ENCODE results near the gene ADAMTS6. TPM values are rescaled to one million over a fixed set of nuclear protein-coding genes. Genes with fewer than 3 reads are reported as not detected.
A peak's percentile ranks its signal among the peaks of the same experiment; 100 is the strongest.

ADAMTS6 gene
- total RNA-seq, 1 donor from 2014 or later = 16.7 TPM

DNA sequence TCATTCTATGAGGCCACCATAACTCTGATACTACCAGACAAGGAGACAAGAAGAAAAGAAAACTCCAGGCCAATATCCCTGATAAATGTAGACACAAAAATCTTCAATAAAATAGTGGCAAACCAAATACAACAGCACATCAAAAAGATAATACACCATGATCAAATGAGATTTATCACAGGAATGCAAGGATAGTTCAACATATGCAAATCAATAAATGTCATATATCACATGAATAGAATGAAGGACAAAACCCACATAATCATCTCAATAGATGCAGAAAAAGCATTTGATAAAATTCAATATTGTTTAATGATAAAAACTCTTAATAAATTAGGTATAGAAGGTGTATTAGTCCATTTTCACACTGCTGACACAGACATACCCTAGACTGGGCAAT lies 139.9 kb downstream of the ADAMTS6 start:
- Mint-ChIP-seq H3K4me3 (ENCODE audit: unreplicated experiment) (peak overlapping the region; percentile 19), H3K27me3 (ENCODE audit: unreplicated experiment) (peaks cover 4% of the 10 kb centered on the region), H3K9me3 (ENCODE audit: unreplicated experiment) (no peaks in the 10 kb centered on the region), H3K36me3 (ENCODE audit: low read depth, unreplicated experiment) (peaks cover 12% of the 10 kb centered on the region), H3K27ac (ENCODE audit: unreplicated experiment) (no peak overlapping the region), H3K4me1 (ENCODE audit: unreplicated experiment) (no peaks in the 10 kb centered on the region)
- DNase-seq (ENCODE audit: low spot score) = no peak
- no peak for TF ChIP-seq CTCF (IDR thresholded peaks at IDR 0.05; ENCODE audit: unreplicated experiment)

GRCh38 chr5:65338606-65339151 lies 143.0 kb downstream of the ADAMTS6 start:
- Mint-ChIP-seq H3K27ac (ENCODE audit: unreplicated experiment) (no peak overlapping the region), H3K4me3 (ENCODE audit: unreplicated experiment) (no peak overlapping the region), H3K36me3 (ENCODE audit: low read depth, unreplicated experiment) (peaks cover 12% of the 10 kb centered on the region), H3K9me3 (ENCODE audit: unreplicated experiment) (no peaks in the 10 kb centered on the region), H3K27me3 (ENCODE audit: unreplicated experiment) (peaks cover 4% of the 10 kb centered on the region), H3K4me1 (ENCODE audit: unreplicated experiment) (no peaks in the 10 kb centered on the region)
- TF ChIP-seq CTCF (IDR thresholded peaks at IDR 0.05; ENCODE audit: unreplicated experiment) = no peak
- no peak for DNase-seq (ENCODE audit: low spot score)

DNA sequence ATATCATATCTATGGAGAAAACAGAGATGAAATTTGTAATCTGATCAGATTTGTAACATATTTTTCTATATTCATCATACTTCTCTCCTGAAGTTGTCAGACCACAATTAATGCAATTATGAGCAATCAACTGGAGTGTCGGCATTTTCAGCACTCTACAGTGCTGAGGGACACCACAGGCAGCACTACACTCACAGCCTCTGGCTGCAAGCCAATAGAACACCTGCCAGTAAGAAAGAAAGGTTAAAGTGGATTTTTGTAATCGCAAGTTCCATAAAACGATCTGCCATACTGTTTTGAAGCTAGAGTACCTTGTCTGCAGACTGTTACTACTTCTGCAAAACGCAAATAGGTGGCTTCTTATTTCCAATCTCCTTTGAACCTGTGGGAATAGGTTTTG lies 147.6 kb downstream of the ADAMTS6 start:
- Mint-ChIP-seq H3K36me3 (ENCODE audit: low read depth, unreplicated experiment) (no peaks in the 10 kb centered on the region), H3K4me3 (ENCODE audit: unreplicated experiment) (no peak overlapping the region), H3K4me1 (ENCODE audit: unreplicated experiment) (no peaks in the 10 kb centered on the region), H3K9me3 (ENCODE audit: unreplicated experiment) (no peaks in the 10 kb centered on the region), H3K27me3 (ENCODE audit: unreplicated experiment) (no peaks in the 10 kb centered on the region), H3K27ac (ENCODE audit: unreplicated experiment) (no peak overlapping the region)
- TF ChIP-seq CTCF (IDR thresholded peaks at IDR 0.05; ENCODE audit: unreplicated experiment) = no peak
- DNase-seq (ENCODE audit: low spot score) = no peak

- Mint-ChIP-seq H3K9me3 (ENCODE audit: unreplicated experiment) (no peaks in the 10 kb centered on the region), H3K4me3 (ENCODE audit: unreplicated experiment) (no peak overlapping the region), H3K4me1 (ENCODE audit: unreplicated experiment) (no peaks in the 10 kb centered on the region), H3K27me3 (ENCODE audit: unreplicated experiment) (no peaks in the 10 kb centered on the region), H3K27ac (ENCODE audit: unreplicated experiment) (no peak overlapping the region), H3K36me3 (ENCODE audit: low read depth, unreplicated experiment) (no peaks in the 10 kb centered on the region)
- no peak for TF ChIP-seq CTCF (IDR thresholded peaks at IDR 0.05; ENCODE audit: unreplicated experiment)
- no peak for DNase-seq (ENCODE audit: low spot score)
Observed at GRCh38 chr5:65332591-65332990, 149.1 kb downstream of the ADAMTS6 start.

DNA sequence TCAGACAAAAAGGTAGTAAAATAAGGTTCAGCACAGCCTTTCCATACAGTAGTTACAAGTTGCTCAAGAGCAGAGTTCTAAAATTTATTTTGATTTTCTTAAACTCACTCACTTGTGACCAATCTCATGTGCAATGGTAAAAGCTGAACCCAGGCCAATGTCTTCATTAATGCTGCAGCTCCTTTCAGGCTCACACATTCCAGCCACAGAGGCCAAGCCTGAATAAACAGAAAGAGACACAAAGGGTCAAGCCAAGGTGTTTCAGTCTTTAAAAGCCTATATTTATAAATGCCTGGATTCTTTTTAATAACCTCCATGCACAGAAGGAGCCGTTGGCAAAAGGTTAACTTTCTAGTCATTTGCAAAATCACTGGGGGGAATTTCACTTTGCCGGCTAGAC lies 152.5 kb downstream of the ADAMTS6 start:
- no peaks in the 10 kb centered on the region for H3K9me3 Mint-ChIP-seq (ENCODE audit: unreplicated experiment)
- no peaks in the 10 kb centered on the region for H3K36me3 Mint-ChIP-seq (ENCODE audit: low read depth, unreplicated experiment)
- H3K27me3 Mint-ChIP-seq (ENCODE audit: unreplicated experiment) = no peaks in the 10 kb centered on the region
- H3K4me1 Mint-ChIP-seq (ENCODE audit: unreplicated experiment) = no peaks in the 10 kb centered on the region
- H3K4me3 Mint-ChIP-seq (ENCODE audit: unreplicated experiment) = no peak overlapping the region
- TF ChIP-seq CTCF (IDR thresholded peaks at IDR 0.05; ENCODE audit: unreplicated experiment) = no peak
- H3K27ac Mint-ChIP-seq (ENCODE audit: unreplicated experiment) = no peak overlapping the region
- no peak for DNase-seq (ENCODE audit: low spot score)
